ENCODE data around the gene ENOX1.
"Not testable (repeated sequence)": the region's sequence is repeated elsewhere in the genome, so short reads cannot be mapped to it uniquely, and the experiment has no call there.

GRCh38 chr13:43351612-43352011, 435.2 kb downstream of the ENOX1 start:
- not testable (repeated sequence) for TF ChIP-seq REST (IDR thresholded peaks at IDR 0.05; ENCODE audit: borderline replicate concordance in 1 of 2, low read depth in 1 of 2, low read length in 2 of 2); CTCF (CRISPR knock-in tag; IDR thresholded peaks at IDR 0.05); ZFX (CRISPR knock-in tag; IDR thresholded peaks at IDR 0.05; ENCODE audit: low read depth); KDM5B (CRISPR knock-in tag; IDR thresholded peaks at IDR 0.05; ENCODE audit: borderline replicate concordance); ATF2 (CRISPR knock-in tag; IDR thresholded peaks at IDR 0.05); SMAD1 (CRISPR knock-in tag; IDR thresholded peaks at IDR 0.05; ENCODE audit: borderline replicate concordance, low read depth); MYC (CRISPR knock-in tag; IDR thresholded peaks at IDR 0.05; ENCODE audit: borderline replicate concordance); YY1 (IDR thresholded peaks at IDR 0.05; ENCODE audit: insufficient read depth, insufficient replicate concordance, low read depth, low read length); ZNF619 (CRISPR knock-in tag; IDR thresholded peaks at IDR 0.05); MLLT10 (CRISPR knock-in tag; IDR thresholded peaks at IDR 0.05); ZNF280B (CRISPR knock-in tag; IDR thresholded peaks at IDR 0.05; ENCODE audit: borderline replicate concordance); CHD2 (IDR thresholded peaks at IDR 0.05; ENCODE audit: low read depth, low read length); NR3C1 (CRISPR knock-in tag; IDR thresholded peaks at IDR 0.05)

All from HepG2 (cell line).